Erythroblast (primary cell): ENCODE data around the gene MRPL14.

Experiments used
- GATA1 ChIP-seq: IDR thresholded peaks from 2 replicates; pipeline ENCODE4 v1.6.1; 2011; ENCODE audit warnings: low read depth, mild to moderate bottlenecking, control low read depth, low read length, moderate library complexity
- POLR2A ChIP-seq: IDR thresholded peaks from 2 replicates; pipeline ENCODE4 v1.6.1; 2011; ENCODE audit warnings: mild to moderate bottlenecking, low read length

GRCh38 chr6:44149369-44150012 is 22.2 kb upstream of the MRPL14 start:
- TF ChIP-seq POLR2A: no peak
- no peak for TF ChIP-seq GATA1
